SU-DHL-6 (cell line): ENCODE measurements around the gene NLRP11.

Source experiments
- EZH2phosphoT487 ChIP-seq: fragments of 200-600 bp; sonication (generic), shearing (Covaris generic); conservative IDR thresholded peaks from 2 replicates; pipeline ENCODE4 v1.6.1; 2018; ENCODE audit warnings: mild to moderate bottlenecking, antibody characterized with exemption, low read length, moderate library complexity, mixed read lengths
- TF ChIP-seq, protein P1 (sequence below): fragments of 200-600 bp; sonication (generic); IDR thresholded peaks from one replicate; pipeline ENCODE4 v1.5.1; 2017; ENCODE audit warnings: antibody characterized with exemption, mild to moderate bottlenecking, low read length, moderate library complexity; ENCODE audit not compliant: insufficient read depth, poor library complexity, severe bottlenecking

- TF ChIP-seq, protein P1, sequence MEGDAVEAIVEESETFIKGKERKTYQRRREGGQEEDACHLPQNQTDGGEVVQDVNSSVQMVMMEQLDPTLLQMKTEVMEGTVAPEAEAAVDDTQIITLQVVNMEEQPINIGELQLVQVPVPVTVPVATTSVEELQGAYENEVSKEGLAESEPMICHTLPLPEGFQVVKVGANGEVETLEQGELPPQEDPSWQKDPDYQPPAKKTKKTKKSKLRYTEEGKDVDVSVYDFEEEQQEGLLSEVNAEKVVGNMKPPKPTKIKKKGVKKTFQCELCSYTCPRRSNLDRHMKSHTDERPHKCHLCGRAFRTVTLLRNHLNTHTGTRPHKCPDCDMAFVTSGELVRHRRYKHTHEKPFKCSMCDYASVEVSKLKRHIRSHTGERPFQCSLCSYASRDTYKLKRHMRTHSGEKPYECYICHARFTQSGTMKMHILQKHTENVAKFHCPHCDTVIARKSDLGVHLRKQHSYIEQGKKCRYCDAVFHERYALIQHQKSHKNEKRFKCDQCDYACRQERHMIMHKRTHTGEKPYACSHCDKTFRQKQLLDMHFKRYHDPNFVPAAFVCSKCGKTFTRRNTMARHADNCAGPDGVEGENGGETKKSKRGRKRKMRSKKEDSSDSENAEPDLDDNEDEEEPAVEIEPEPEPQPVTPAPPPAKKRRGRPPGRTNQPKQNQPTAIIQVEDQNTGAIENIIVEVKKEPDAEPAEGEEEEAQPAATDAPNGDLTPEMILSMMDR, result no peak
- no peak for TF ChIP-seq EZH2phosphoT487
Measured at GRCh38 chr19:55866521-55866920, 34.7 kb upstream of the NLRP11 start.
